Measurements from ENCODE around the gene LAMA2. TPM values are rescaled to one million over a fixed set of nuclear protein-coding genes. Genes with fewer than 3 reads are reported as not detected.

LAMA2 gene
- total RNA-seq, 4 donors from 2014 or later: 61.5 to 154 (median 103) TPM

GRCh38 chr6:129177801-129178200 lies 294.9 kb downstream of the LAMA2 start:
- DNase-seq: no peak
- intact Hi-C loops (cut with DNase I; ENCODE audit: low total_unique reads): no loop called here
- H3K4me1 ChIP-seq: no peaks in the 10 kb centered on the region
- H3K27me3 ChIP-seq: no peaks in the 10 kb centered on the region
- TF ChIP-seq CTCF (IDR thresholded peaks at IDR 0.05) (no peak), POLR2A (IDR thresholded peaks at IDR 0.05) (no peak)
- no peaks in the 10 kb centered on the region for H3K36me3 ChIP-seq
- no peak overlapping the region for H3K4me3 ChIP-seq
- H3K27ac ChIP-seq: no peak overlapping the region
- H3K9me3 ChIP-seq: no peaks in the 10 kb centered on the region

DNA sequence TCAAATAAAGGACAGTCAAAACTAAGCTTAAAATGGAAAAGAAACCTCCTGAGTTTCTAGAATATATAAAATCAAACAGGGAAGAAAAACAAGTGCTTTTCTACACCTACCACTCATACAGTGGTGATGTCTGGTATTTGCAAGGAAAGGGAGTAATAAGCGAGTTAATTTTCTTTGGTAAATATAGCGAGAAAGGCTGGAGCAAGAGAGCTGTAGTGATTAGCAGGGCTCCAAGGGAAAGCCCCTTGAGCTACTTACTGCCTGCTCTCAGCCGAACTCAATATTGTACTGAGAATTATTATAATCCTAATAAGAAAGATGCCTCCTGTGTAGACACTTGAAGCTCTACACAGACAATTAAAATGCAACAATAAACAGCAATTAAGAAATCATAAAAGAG lies 296.3 kb downstream of the LAMA2 start:
- H3K9me3 ChIP-seq: no peaks in the 10 kb centered on the region
- intact Hi-C loops (cut with DNase I; ENCODE audit: low total_unique reads): no loop called here
- no peaks in the 10 kb centered on the region for H3K4me1 ChIP-seq
- TF ChIP-seq CTCF (IDR thresholded peaks at IDR 0.05): no peak
- TF ChIP-seq POLR2A (IDR thresholded peaks at IDR 0.05): no peak
- H3K27ac ChIP-seq: no peak overlapping the region
- no peaks in the 10 kb centered on the region for H3K27me3 ChIP-seq
- no peaks in the 10 kb centered on the region for H3K36me3 ChIP-seq
- no peak for DNase-seq
- H3K4me3 ChIP-seq: no peak overlapping the region

GRCh38 chr6:129181001-129181400 lies 298.1 kb downstream of the LAMA2 start:
- intact Hi-C loops (cut with DNase I; ENCODE audit: low total_unique reads): no loop called here
- TF ChIP-seq POLR2A (IDR thresholded peaks at IDR 0.05): no peak
- no peak for TF ChIP-seq CTCF (IDR thresholded peaks at IDR 0.05)
- no peak overlapping the region for H3K27ac ChIP-seq
- no peak for DNase-seq
- no peaks in the 10 kb centered on the region for H3K9me3 ChIP-seq
- no peaks in the 10 kb centered on the region for H3K4me1 ChIP-seq
- no peak overlapping the region for H3K4me3 ChIP-seq
- H3K36me3 ChIP-seq: no peaks in the 10 kb centered on the region
- H3K27me3 ChIP-seq: no peaks in the 10 kb centered on the region

DNA sequence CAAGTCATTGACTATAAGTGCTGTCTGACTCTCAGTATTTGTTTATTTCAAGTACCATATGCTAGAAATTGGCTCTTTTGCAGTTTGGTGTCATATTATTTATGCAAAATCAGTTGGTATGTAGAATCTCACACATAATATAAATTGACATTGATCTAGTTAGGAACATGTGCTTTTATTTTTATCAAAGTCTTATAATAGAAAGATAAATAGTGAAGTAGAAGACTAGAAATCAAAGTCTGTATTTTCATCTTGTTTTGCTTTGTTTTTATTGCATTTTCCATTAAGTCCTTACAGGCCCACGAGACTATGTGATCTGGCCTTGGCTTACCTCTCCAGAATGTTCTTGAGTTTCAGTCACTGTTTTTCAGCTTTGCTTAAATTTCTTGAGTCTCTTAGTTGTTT lies 300.3 kb downstream of the LAMA2 start:
- H3K36me3 ChIP-seq: no peaks in the 10 kb centered on the region
- TF ChIP-seq CTCF (IDR thresholded peaks at IDR 0.05) (no peak), POLR2A (IDR thresholded peaks at IDR 0.05) (no peak)
- no peaks in the 10 kb centered on the region for H3K4me1 ChIP-seq
- intact Hi-C loops (cut with DNase I; ENCODE audit: low total_unique reads): no loop called here
- H3K27ac ChIP-seq: no peak overlapping the region
- no peak overlapping the region for H3K4me3 ChIP-seq
- H3K9me3 ChIP-seq: no peaks in the 10 kb centered on the region
- DNase-seq: no peak
- no peaks in the 10 kb centered on the region for H3K27me3 ChIP-seq

DNA sequence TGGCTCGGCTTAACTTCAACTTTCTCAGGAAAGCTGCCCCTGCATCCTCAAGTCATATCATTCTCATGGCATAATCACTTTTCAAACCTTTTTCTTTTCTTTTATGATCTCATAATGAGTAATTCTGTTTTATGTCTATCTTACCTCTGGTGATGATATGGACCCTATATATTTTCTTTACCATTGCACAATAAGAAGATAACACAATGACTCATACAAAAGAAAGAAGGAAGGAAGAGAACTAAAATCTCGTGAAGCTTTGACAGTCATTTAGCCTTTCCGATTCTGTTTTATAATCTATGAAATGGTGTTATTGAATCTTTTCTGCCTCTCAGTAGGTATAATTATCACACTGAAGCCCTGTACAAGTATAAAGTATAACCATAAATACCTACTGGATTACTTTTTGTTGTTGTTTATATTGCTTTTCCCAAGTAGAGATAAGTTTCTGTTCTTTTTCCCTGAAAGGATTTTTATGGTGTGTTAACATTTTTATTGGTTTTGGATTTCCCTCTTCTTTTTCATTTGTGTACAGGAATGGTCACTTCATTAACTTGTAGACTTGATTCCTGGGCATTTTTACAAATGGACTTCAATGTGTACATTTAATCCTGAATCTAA lies 300.9 kb downstream of the LAMA2 start:
- no peaks in the 10 kb centered on the region for H3K27me3 ChIP-seq
- intact Hi-C loops (cut with DNase I; ENCODE audit: low total_unique reads): no loop called here
- no peak for TF ChIP-seq CTCF (IDR thresholded peaks at IDR 0.05)
- no peak for TF ChIP-seq POLR2A (IDR thresholded peaks at IDR 0.05)
- H3K4me3 ChIP-seq: no peak overlapping the region
- no peaks in the 10 kb centered on the region for H3K4me1 ChIP-seq
- no peak overlapping the region for H3K27ac ChIP-seq
- no peak for DNase-seq
- H3K9me3 ChIP-seq: no peaks in the 10 kb centered on the region
- no peaks in the 10 kb centered on the region for H3K36me3 ChIP-seq

Measured in uterus (tissue), 4 donors.